Measurements from ENCODE around the gene ASS1.
A peak's percentile ranks its signal among the peaks of the same experiment; 100 is the strongest.

ASS1 gene

GRCh38 chr9:130417602-130418001, 27.2 kb upstream of the ASS1 start:
- DNase-seq, result peak in 1 of 10 donors; percentile 70
- intact Hi-C loops (cut with DNase I), result no loop called here

GRCh38 chr9:130418776-130419175, 26.0 kb upstream of the ASS1 start:
- peak in 1 of 10 donors; percentile 74 for DNase-seq
- intact Hi-C loops (cut with DNase I), result no loop called here

GRCh38 chr9:130419521-130420035, 25.2 kb upstream of the ASS1 start:
- intact Hi-C loops (cut with DNase I), result no loop called here
- DNase-seq, result peak in 1 of 10 donors; percentile 63

- DNase-seq, result peak in 1 of 10 donors; percentile 59
- intact Hi-C loops (cut with DNase I), result no loop called here
Measured at GRCh38 chr9:130421154-130421801, 23.5 kb upstream of the ASS1 start.

- intact Hi-C loops (cut with DNase I), result no loop called here
- peak in 4 of 10 donors; percentile 21 to 86 (median 36) for DNase-seq
Measured at GRCh38 chr9:130421802-130422276, 22.9 kb upstream of the ASS1 start.

- intact Hi-C loops (cut with DNase I), result no loop called here
- peak in 1 of 10 donors; percentile 40 for DNase-seq
Measured at GRCh38 chr9:130422546-130422945, 22.2 kb upstream of the ASS1 start.

- intact Hi-C loops (cut with DNase I), result no loop called here
- peak in 2 of 10 donors; percentile 31 to 84 for DNase-seq
Measured at GRCh38 chr9:130423272-130423671, 21.5 kb upstream of the ASS1 start.

- no peak for DNase-seq
- intact Hi-C loops (cut with DNase I), result no loop called here
Measured at GRCh38 chr9:130424595-130425454, 19.9 kb upstream of the ASS1 start.

- DNase-seq, result no peak
- intact Hi-C loops (cut with DNase I), result no loop called here
Measured at GRCh38 chr9:130425741-130426466, 18.9 kb upstream of the ASS1 start.

- intact Hi-C loops (cut with DNase I), result no loop called here
- no peak for DNase-seq
Measured at GRCh38 chr9:130426467-130426773, 18.3 kb upstream of the ASS1 start.

GRCh38 chr9:130426883-130427282, 17.9 kb upstream of the ASS1 start:
- no peak for DNase-seq
- intact Hi-C loops (cut with DNase I), result no loop called here

- intact Hi-C loops (cut with DNase I), result no loop called here
- DNase-seq, result no peak
Measured at GRCh38 chr9:130427326-130427725, 17.4 kb upstream of the ASS1 start.

- no peak for DNase-seq
- intact Hi-C loops (cut with DNase I), result no loop called here
Measured at GRCh38 chr9:130428086-130428665, 16.6 kb upstream of the ASS1 start.

- no peak for DNase-seq
- intact Hi-C loops (cut with DNase I), result no loop called here
Measured at GRCh38 chr9:130429381-130429780, 15.4 kb upstream of the ASS1 start.

GRCh38 chr9:130429831-130430230, 14.9 kb upstream of the ASS1 start:
- intact Hi-C loops (cut with DNase I), result no loop called here
- no peak for DNase-seq

GRCh38 chr9:130430232-130430631, 14.5 kb upstream of the ASS1 start:
- peak in 2 of 10 donors; percentile 41 to 75 for DNase-seq
- intact Hi-C loops (cut with DNase I), result no loop called here

GRCh38 chr9:130430734-130431535, 13.8 kb upstream of the ASS1 start:
- intact Hi-C loops (cut with DNase I), result no loop called here
- DNase-seq, result peak in 2 of 10 donors; percentile 69 to 81

GRCh38 chr9:130431536-130432303, 13.0 kb upstream of the ASS1 start:
- intact Hi-C loops (cut with DNase I), result no loop called here
- DNase-seq, result peak in 2 of 10 donors; percentile 56 to 82

- intact Hi-C loops (cut with DNase I), result no loop called here
- peak in 2 of 10 donors; percentile 47 to 58 for DNase-seq
Measured at GRCh38 chr9:130432362-130432761, 12.4 kb upstream of the ASS1 start.
